Measurements from ENCODE around the gene SLC25A21.
"Not testable (repeated sequence)": the region's sequence is repeated elsewhere in the genome, so short reads cannot be mapped to it uniquely, and the experiment has no call there.

Gene SLC25A21

DNA sequence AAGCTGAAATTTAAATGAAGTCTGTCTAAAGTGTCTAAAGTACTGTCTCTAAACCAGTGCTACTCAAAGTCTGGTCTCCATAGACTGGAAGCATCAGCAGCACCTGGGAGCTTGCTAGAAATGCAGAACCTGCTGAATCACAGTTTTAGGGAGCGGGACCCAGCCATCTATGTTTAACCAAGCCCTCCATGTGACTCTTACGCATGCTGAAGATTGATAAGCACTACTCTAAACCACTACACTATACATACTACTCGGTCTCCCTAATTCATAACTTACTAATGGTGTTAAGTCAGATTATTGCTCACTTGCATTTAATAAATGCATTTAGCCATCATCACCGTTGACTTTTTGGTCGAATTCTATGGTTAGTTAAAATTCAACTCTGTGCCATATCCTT lies 88.8 kb downstream of the SLC25A21 start:
- DNase-seq: no peak

DNA sequence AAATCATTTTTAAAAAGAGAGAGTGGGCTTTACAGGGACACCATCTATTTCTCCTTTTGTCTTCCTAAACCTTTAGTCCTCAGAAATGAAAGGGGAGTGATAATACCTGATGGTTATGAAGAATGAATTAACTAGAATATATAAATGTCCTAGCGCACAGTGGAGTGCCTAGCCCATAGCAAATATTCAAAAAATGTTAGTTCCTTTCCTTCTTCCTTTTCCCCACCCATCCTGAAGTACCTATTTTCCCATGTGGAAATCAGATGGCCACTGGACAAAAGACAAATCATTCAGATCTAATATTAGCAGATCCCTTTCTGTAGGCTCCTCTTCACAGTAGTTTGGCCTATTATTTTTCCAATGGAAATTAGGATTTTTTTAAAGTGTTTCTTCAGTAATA lies 90.0 kb downstream of the SLC25A21 start:
- DNase-seq: no peak

DNA sequence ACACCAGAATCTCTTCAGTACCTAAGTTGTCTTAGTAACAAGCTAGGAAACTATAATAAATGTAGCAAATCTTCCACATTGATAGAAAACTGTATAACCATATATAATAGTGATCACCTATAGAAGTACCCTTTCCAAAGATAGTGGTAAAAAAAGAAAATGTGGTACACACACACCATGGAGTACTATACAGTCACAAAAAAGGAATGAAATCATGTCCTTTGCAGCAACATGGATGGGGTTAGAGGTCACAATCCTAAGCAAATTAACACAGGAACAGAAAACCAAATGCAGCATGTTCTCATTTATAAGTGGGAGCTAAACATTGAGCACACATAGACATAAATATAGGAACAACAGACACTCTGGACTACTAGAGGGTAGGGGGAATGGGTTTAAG lies 90.5 kb downstream of the SLC25A21 start:
- DNase-seq: no peak

DNA sequence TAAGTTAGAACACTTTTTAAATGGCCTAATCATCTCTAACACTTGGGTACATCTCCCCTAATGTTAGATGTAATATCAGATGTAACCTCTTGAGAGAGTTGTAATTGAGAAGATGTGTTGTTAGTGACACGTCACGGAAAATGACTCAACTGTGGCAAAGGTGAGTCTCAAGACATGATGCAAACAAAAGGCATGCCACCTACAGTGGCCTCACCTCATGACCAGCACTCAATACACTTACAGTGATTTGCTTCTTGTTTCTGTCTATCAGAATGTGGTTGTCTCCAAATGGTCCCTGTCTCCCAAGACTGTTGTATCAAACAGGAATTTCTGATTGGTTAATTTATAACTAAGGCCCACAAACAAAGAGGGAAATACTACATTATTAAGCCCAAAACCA lies 91.2 kb downstream of the SLC25A21 start:
- no peak for DNase-seq

DNA sequence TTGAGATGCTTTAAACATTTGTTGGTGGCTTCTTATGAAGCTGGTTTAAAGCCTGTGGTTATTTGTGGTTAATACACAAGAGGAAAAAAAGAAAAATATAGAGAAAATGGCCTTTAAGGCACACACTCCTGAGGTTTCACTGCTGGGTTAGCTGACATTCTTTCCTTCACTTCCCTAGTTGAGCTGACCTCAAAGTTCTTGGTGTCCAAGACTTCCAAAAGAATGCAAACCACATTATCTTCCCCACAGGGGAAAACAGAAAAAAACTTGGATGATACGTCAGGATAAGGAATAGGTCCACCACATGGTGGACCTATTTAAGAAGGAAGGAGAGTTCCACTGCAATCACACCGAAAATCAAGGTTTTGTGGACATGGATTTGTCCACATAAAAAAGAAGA lies 94.3 kb downstream of the SLC25A21 start:
- no peak for DNase-seq

DNA sequence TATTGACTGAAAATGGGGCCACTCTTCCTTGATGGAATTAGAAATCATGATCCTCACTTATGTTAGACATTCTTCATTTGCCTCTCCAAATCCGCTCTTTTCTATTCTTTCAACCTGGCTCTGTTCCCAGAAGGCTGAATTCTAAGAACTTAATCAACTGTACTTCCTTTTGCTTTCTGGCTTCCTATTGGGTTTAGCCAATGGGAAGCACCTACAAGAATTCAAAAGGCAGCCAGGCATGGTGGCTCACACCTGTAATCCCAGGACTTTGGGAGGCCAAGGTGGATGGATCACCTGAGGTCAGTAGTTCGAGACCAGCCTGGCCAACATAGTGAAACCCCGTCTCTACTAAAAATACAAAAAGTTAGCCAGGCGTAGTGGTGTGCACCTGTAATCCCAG lies 98.1 kb downstream of the SLC25A21 start:
- DNase-seq: not testable (repeated sequence)

DNA sequence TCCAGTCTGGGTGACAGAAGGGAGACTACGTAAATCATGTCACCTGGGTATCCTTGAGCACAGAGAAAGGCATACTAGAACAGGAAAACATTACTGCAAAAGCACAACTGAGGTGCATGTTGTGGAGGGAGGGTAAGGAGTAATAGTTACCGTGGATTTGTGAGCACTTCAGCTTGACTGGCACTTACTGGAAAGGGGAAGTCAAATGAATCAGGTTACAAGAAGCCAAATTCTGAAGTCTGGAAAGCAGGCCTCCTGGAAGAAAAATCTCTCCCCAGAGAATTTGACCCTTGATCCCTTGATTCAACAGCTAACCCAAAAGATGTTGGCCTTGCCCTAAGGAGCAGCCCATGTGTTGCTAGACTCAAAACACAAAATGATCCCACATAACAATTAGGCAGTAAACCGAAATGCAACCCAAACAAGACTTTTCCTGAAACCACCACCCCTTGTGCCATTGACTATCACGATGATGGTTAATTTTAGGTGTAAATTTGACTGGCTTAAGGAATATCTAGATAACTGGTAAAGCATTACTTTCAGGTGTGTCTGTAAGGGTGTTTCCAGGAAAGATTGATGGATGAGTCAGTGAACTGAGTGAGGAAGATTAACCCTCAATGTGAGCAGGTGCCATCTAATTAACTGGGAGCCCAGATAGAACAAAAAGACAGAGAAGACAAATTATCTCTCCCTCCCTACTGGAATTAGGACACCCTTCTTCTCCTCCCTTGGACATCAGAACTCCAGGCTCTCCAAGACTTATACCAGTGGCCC lies 108.8 kb downstream of the SLC25A21 start:
- no peak for DNase-seq

DNA sequence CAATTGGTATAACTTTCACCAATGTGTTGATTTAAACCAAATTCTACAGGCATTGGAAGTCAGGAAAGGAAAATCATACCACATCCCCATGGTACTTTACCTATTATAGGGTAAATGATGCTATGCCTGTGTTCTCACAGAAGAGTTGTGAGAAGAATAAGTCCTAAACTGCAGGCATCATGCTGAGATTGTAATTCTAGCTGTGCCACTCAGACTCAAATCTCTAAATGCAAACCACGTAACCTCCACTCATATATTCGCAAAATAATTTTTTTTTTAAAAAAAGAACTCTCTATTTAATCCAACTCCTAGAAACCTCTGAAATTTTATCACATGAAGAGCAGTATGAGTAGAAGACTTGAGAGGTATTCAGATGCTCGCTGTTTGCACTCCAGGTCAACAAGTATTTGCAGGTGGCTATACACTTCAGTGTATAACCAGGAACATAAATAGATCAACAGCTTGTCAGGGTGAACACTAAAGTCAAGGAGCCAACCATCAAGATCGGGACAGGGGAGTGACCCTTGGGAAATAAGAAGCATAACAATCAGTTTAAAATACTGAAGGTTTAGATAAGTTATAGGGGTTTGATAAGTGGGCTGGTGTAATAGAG lies 110.1 kb downstream of the SLC25A21 start:
- no peak for DNase-seq

DNA sequence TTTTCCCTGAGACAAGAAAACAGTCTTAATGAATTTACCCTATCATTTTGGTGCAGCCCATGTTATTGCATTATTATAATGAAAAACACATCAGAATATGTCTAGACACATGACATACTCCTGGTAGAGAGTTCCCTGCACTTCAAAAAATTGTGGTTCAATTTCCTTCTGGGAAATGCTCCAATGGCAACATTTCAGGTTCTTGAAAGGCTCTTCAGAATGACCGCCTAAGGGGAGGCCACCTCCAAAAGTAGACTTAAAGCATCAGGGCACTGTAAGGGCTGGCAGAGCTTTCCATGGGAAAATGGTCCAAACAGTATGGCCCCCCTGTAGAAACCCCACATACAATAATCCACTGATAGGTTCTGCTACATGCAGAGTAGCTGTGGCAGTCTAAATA lies 110.7 kb downstream of the SLC25A21 start:
- no peak for DNase-seq

DNA sequence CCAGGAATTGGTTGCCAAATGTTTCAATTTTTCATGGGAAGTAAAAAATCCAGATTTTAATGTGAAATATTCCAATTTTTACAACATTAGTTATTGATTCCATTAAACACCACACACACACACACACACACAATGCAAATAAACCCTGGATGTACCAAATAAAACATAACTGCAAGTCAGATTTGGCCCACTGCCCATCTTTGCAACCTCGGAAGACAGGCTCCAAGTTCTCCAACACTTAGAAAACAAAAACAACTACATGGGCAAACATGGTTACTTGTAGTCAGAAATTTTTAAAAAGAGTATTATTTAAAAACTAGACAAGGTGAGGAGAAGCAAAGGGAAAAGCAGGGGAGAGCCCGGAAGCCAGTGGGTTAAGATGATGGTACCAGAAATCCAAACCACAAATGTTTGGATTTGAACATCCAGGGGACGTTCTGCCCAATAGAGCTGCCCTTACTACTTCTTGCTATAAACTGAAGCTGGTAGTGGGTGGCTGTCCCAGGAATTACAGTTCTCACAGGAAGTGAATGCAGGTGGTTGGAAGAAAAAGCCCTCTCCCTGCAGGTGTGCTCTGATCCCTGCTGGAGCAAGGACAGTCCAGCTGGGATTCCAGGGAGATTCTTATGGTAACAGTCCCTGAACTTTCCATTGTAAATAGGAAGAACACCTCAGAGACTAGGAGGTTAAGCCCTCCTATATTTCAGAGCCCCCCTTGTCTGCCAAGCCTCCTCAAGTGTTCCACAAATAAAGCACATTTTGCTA lies 111.7 kb downstream of the SLC25A21 start:
- no peak for DNase-seq

DNA sequence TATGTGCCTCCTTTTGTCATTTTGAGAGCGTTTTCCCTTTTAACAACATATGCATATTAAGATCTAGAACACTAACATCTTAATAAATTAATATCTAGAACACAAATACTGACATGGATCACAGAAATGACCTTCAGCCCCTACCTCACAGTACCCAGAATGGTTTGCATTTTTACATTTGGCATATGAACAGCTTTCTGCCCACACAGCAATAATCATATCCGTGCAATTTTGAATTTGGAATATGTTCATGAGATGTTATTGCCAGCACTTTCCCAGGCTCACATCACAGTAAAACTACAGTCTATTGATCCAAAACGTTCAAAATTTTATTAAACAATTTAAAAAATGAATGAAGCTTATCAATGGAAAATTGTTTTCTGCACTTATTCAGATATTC lies 114.6 kb downstream of the SLC25A21 start:
- DNase-seq: no peak

DNA sequence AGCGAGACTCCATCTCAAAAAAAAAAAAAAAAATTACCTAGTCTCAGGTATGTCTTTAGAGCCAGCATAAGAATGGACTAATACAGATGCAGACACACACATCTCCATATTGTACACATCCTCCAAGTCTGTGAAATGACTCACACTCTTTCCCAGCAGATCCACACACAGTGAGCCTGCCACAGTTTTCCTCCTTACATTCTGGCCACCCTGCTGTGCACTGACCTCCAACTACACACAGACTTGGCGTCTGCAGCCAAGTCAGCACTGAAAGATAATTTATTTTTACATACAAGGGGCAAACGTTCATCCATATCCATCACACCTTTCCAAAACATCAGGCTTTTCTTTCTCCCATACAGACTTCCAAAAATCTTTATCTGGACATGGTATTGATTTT lies 115.9 kb downstream of the SLC25A21 start:
- DNase-seq: no peak

DNA sequence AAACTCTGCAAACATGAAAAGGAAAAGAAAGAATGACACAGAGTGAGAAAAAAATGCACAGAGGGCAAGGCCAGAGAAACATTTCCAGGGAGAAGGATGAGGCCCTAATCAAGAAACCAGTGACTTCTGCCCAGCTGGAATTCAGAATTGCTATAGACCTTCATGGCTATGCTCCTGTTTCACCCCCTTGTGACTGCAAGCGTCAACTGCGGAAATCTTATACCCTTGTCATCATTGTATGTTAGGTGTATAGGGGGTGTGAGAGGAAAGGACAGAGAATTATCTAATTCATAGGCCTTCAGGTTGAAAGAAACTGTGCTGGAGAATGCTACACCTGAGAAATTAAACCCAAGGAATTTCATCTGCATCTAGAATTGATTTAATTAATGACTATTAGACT lies 117.5 kb downstream of the SLC25A21 start:
- DNase-seq: no peak

DNA sequence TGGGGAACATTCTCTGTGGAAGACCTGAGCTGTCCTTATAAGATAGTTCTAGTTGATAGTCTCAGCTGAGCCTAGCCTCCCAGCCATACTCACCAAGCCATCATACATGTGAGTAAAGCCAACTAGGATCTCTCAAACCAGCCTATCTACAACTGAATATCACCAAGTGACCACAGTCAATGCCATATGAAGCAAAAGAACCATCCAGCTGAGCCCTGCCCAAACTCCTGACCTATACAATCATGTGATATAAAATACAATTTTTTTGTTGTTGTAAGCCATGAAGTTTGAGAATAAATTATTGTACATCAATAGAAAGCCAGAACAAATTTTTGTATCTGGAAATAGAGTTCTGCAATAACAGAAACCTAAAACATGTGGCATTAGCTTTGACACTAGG lies 118.3 kb downstream of the SLC25A21 start:
- DNase-seq: no peak

DNA sequence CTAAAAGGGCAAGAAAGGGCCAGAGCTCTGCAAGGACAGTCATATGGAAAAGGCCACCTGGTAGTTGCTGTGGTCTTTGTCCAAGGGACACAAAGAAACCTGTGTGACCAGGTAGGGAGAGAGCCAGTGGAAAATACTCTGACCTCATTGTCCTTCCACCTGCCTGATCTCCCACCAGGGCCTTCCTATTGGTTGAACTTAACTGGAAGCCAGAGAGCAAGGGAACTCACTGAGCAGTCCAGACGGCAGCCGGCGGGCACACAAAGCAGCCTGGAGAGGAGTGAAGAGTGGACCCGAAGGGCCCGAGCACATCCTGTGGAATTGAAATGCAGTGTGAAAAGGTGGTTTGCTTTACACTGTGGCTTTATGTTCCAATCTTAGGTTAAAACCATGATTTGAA lies 120.7 kb downstream of the SLC25A21 start:
- DNase-seq: no peak

DNA sequence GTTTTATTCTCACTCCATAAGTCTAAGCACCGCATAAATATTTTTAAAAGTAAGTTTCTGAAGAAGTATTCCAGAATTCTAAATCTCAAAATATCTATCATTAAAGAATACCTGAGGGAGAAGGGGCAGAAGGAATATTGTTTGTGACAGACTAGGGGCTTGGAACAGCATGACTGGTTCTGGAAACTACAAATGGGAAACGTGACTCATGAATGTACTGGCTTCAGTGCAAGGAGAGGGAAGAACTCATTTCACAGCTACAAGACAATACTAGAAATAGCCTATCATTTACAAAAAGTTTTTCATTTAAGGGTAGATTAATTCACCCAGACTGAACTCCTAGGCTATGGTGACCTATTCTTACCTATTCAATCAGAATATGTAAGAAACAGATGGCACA lies 121.3 kb downstream of the SLC25A21 start:
- no peak for DNase-seq

DNA sequence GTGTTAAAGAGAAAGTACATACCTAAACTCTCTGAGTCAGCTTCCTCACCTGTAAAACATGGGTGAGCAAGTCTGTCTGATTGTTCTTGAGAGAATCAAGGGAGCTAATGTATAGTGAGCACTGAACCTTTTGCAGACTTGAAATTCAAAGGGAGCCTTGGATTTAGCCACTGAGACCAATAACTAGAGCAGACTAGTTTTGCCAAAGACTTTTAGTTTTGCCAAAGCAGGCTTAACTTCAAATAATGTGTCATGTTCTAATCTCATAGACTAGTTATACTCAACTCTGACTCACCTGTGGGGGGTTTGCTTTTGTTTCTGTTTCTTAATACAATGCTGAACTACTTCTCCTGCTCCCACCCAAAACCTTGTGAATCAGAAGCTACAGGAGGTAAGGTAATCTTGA lies 123.7 kb downstream of the SLC25A21 start:
- no peak for DNase-seq

DNA sequence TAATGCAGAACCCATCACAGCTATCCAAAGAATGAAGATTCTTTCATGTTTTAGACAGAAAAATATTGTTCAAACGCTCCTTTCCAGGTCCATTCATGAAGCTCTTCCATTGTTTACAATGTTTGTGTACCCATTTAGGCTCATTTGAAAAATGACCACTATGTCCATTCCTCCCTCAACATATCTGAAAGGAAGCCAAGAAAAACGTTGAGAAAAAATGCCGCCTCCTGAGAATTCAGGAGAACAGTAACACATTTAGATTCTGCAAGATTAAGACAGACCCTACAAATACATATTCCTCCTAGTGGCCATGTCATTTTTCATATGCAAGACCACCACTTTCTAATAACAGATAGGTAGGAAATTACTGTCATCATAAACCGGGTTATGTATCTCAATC lies 124.4 kb downstream of the SLC25A21 start:
- DNase-seq: no peak

DNA sequence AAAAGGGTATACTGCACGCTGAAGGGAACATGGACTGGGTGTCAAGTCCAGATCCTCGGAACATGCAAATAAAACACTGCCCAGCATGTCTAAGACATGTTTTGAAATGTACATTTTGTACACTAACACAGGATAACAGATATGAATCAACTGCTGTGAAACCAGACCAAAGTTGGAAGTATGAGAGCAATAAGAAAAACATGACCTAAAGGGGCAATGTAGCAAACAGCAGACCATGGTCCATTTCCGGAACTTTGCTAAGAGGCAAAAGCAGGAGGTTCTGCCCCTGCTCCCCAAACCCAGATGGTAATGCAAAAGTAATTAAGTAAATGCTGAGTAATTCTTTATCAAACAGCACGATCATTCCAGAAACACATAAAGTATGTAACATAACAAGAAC lies 125.2 kb downstream of the SLC25A21 start:
- DNase-seq: no peak

DNA sequence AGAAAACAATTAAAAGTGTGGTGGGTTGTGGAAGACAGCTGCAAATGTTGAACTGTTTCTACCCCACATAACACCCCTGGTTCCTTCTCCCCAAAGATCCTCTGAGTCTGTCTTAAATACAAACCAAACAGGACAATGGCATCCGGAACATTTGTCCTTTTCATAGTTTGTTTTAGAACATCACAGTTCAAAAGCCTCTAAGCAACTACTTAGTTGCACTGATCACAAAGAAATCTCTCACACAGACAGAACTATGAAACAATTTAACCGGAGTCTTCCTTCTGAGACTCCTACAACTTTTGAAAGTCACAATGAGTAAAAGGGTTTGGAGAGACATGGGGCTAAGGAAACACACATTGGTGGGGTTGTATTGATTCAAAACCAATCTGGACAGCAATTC lies 125.6 kb downstream of the SLC25A21 start:
- DNase-seq: no peak

DNA sequence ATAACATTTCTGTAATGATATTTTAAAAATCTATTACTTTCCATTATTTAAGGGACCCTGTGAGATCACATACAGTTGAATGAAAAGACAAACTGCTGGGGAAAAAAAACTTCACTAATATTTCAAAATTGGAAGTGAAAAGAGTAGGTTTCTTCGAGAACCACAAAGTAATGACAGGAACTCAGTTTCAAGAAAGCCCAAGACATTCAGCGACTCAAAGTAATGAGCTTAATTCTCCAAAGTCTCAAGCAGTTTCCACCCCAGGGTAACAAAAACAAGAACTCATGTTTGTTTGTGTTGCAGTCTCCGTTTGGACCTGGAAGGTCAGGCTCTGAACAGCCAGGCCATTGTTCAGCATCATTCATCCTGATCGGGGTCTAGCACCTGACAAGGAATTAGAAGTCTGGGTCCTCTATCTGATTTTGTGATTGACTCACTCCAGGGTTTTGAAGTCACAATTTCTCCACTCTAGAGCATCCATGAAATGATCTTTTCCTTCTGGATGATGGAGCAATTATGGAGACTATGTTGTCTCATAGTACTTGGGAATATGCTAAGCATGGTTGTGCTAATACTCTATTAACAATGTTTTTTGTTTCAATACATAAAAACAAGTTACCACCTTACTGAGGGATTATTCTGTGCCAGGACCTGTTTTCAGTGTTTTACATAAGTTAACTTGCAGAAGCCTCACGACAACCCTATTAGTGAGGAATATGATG lies 126.9 kb downstream of the SLC25A21 start:
- DNase-seq: no peak

DNA sequence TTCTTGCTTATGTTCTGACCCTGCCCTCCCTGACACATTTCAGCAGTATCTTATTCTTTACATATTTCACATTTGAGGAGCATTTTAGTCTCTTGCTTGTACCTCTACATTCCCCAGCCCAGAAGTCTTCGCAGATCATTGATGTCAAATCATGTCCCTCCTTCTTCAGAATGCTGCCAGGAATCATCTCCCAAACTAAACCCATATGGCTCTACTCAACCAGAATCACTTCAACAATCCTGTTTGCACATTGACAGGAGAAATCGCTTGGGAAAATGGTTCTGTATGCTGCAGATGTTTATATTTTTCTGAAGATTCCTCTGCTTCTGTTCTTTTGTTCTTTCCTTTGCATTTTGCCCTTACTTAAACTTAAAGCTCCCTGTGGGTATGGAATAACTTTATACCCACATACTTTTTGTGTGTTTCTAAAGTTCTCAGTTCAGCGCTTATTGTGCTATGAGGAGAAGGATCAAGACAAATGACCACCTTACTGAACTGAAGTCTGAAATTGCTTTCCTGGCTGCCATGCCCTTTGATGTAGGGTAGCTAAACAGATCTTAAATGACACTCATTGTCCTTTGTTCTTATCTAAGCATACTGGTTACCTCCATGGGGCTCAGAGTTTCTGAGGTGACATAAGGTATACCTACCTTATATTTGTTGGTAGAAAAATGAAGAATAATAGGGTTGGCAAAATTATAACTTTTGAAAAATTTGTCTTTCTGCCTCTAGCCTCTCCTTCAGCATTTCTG lies 134.6 kb downstream of the SLC25A21 start:
- DNase-seq: no peak

All from NCI-H2081 treated with DMSO at 0.1 percent for 48 hours (cell line).